ENCODE results near the gene PTPN11. TPM values are rescaled to one million over a fixed set of nuclear protein-coding genes. Genes with fewer than 3 reads are reported as not detected.

PTPN11 gene
- total and polyA plus RNA-seq, 2 of the 13 experiments (the other 11 are each of a cell fraction or from before 2014, with no cell fraction given): 30.0 to 63.5 TPM

GRCh38 chr12:112419297-112420133 is 768 bp downstream of the PTPN11 start (continued):
- TF ChIP-seq SSRP1 (CRISPR knock-in tag; IDR thresholded peaks at IDR 0.05) (no peak), JUND (CRISPR knock-in tag; IDR thresholded peaks at IDR 0.05) (no peak), ZBTB8A (CRISPR knock-in tag; IDR thresholded peaks at IDR 0.05; ENCODE audit: borderline replicate concordance, low read depth) (no peak), KLF13 (CRISPR knock-in tag; IDR thresholded peaks at IDR 0.05) (no peak), POLR2AphosphoS5 (IDR thresholded peaks at IDR 0.05; ENCODE audit: low read depth, low read length) (no peak), ZNF597 (CRISPR knock-in tag; IDR thresholded peaks at IDR 0.05) (no peak), ATF6 (CRISPR knock-in tag; conservative IDR thresholded peaks at IDR 0.05) (no peak), MEF2D (CRISPR knock-in tag; IDR thresholded peaks at IDR 0.05) (no peak), ZBTB49 (CRISPR knock-in tag; IDR thresholded peaks at IDR 0.05; ENCODE audit: borderline replicate concordance) (no peak), ZNF234 (CRISPR knock-in tag; conservative IDR thresholded peaks at IDR 0.05) (no peak), KLF16 (CRISPR knock-in tag; IDR thresholded peaks at IDR 0.05) (no peak), ZNF446 (CRISPR knock-in tag; IDR thresholded peaks at IDR 0.05) (no peak), ZNF777 (CRISPR knock-in tag; IDR thresholded peaks at IDR 0.05) (peak; percentile 11; the same call in 1 of the 2 replicates), NR2F6 (IDR thresholded peaks at IDR 0.05) (no peak; the same call in 1 of the 2 replicates), NR2F6 (CRISPR knock-in tag; IDR thresholded peaks at IDR 0.05) (0 out of 2 replicates have a peak, but pooled peaks have one; percentile 4), RFXAP (CRISPR knock-in tag; IDR thresholded peaks at IDR 0.05; ENCODE audit: borderline replicate concordance) (no peak), ZNF224 (CRISPR knock-in tag; IDR thresholded peaks at IDR 0.05) (no peak), ZNF362 (CRISPR knock-in tag; IDR thresholded peaks at IDR 0.05; ENCODE audit: borderline replicate concordance) (no peak), NAIF1 (CRISPR knock-in tag; IDR thresholded peaks at IDR 0.05; ENCODE audit: borderline replicate concordance) (no peak), ZNF274 (CRISPR knock-in tag; IDR thresholded peaks at IDR 0.05) (no peak), U2AF1 (optimal IDR thresholded peaks at IDR 0.05; ENCODE audit: low read depth, low read length) (no peak), HMGXB4 (CRISPR knock-in tag; IDR thresholded peaks at IDR 0.05; ENCODE audit: borderline replicate concordance in 1 of 2, low read depth in 1 of 2) (no peak)
